Right ventricle myocardium superior (tissue), 1 donor: ENCODE measurements around the gene LRRC28. TPM values are rescaled to one million over a fixed set of nuclear protein-coding genes. Genes with fewer than 3 reads are reported as not detected.

Experiments used
- ATAC-seq: fragments of 200-7000 bp; cut with Tn5 transposase; one replicate; pipeline ENCODE4 v1.9.1; 2020; ENCODE audit warnings: mild to moderate bottlenecking; ENCODE audit not compliant: poor library complexity
- DNase-seq: peaks from one replicate; pipeline ENCODE4 v3.0.0-alpha.2; 2020
- intact Hi-C: fragments of 100-400 bp; cut with DNase I; formaldehyde crosslinking; loops from one replicate; pipeline ENCODE4 v1.11.2; 2022
- total RNA-seq: library from RNA; stranded (reverse); fragmentation: NEBNext Ultra II Directional; extraction: Animal tissue kit (Norgen Biotek cat#: 25700); gene quantifications from one replicate; pipeline ENCODE4 v1.2.1, GENCODE V29; 2021
- donor health status: DM: no; HTN: yes; CAD: no; lungs with severe emphysema.

The LRRC28 gene
- total RNA-seq, 1 donor from 2014 or later: 21.7 TPM

DNA sequence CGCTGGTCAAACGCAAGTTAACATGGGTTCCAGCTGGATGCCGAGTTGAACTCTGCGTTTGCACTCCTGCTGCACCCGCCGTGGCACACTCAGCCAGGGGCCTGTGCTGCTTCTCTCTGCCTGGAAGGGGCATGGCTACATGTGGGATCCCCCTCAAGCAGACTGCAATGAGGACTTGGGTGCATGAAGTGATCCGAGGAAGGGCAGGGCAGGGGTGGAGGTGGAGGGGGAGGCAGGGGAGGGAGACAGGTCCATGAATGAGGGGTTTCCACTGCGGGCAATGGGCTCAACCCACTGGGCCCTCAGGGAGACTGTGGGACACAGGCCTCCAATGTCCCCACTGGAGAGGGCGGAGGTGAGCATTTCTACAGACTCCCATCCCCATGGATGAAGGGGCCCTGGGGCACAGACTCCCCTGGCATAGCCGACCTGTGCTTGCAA lies 172.9 kb downstream of the LRRC28 start:
- no peak for ATAC-seq
- no peak for DNase-seq
- intact Hi-C loops: loop anchor here (10.0 kb wide), 1 partner anchor 281 kb away; no protein-coding TSS in a partner anchor

DNA sequence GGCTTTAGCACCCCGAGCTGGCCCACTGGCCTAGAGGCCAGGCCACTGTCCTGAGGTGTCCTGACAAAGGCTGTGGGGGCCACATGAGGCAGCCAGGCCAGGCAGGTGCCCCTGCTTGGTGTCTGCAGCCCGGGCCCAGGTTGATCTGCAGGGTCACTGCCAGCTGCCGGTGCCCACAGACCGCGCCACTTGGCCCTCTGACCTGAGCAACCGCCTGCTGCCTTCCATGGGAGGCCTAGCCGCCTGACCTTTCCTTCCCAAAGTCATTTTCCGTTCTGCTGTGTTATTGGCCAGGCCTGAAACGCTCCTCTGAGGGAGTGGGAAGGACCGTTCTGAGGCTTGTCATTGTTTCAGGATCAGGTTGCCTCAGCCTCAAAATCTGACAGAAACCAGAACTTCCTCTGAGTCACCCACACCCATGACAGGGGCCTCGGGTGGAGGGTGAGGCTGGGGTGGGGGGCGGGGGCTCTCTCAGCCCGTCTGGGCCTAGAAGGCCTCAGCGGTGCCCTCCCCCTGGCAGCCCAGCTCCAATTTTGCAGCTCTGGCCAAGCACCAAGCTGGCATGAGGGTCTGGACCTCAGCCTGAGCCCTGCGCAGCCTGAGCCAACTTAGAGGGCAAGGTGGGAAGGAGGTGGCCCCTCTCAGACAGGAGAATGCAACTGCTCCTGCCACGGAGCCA lies 173.8 kb downstream of the LRRC28 start:
- DNase-seq (peak; percentile 75), ATAC-seq (peak; percentile 85)
- intact Hi-C loops: loop anchor here (10.0 kb wide), 1 partner anchor 280 kb away; no protein-coding TSS in a partner anchor

DNA sequence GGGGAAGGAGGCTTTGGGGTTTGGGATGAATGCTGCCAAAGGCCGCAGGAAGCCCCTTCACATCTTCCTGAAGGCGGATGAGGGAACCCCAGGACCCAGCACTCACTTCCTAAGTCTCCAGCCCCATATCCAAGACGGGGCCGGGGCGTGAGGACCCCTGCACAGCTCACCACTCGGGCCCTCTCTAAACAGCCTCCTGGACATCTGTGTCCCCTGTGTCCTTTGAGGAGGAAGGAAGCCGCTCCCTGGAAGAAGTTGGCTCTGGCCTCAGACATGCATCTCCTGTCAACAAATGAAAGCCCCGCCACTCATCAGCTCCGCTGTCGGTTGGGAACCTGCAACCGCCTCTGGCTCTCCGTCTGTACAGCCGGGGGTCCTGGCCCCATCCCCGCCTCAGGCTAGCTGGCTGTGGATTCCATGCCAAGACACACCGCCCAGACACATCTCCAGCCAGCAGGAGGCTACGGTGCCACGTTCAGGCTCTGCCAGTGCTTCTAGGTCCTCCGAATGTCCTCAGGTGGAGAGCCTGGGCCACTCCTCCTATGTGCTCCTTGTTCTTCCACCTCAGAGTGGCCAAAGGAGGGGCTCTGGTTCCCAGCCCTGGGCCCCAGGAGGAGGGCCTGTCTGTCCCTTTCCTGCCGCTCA lies 174.5 kb downstream of the LRRC28 start:
- intact Hi-C loops: loop anchor here (10.0 kb wide), 1 partner anchor 279 kb away; no protein-coding TSS in a partner anchor
- peak; percentile 62 for DNase-seq

DNA sequence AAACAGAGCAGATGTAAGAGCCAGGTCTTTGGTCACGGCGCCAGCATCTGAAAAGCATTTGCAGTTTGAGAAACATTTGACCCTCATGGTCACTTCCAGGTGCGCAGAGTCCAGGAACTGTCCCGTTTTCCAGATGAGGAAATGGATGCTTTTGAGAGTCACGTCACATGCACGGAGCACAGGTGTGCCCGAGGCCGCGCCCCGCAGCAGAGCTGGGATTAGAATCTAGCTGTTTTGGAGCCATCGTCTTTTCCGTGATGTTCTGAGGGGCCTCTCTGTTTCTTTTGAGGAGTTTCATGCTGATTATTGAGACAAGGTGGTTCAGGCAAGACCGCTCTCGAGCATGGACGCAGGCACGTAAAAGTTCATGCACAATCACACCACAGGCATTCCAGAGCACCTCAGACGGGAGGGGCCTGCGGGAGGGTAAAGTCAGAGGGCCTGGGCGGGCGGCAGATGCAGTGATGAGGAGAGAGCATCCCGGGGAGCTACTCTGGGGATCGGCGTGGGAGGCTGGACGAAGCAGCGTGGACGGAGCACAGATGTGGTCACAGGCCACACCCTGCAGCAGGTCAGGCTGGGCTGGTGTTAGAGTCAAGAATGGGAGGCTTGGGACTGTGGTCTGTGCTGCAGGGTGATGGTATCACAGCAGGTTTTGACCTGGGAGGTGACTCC lies 175.3 kb downstream of the LRRC28 start:
- peak; percentile 31 for DNase-seq
- intact Hi-C loops: loop anchor here (10.0 kb wide), 1 partner anchor 278 kb away; no protein-coding TSS in a partner anchor
- ATAC-seq: no peak

More for the DNA sequence above, 174.5 kb downstream of the LRRC28 start:
- ATAC-seq: peak; percentile 57

DNA sequence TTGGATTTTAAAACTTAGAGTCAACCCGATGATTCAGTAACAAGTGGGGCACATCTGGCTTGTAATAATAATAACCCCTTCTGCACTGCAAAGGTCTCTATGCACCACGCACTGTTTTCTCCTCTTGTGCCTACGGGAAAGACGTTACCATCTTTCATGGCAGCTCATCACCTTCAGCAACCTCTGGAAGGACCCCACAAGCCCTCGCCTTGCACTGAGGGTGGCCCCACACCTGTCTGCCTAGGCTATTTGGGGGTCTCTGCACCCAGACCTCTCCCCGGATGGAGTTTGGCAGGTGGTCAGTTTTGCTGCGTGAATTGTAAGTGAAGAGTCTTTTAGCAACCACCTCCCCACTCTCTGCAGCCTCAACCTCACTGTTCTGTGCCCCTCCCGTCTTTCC lies 175.9 kb downstream of the LRRC28 start:
- intact Hi-C loops: loop anchor here (10.0 kb wide), 1 partner anchor 278 kb away; no protein-coding TSS in a partner anchor
- DNase-seq: peak; percentile 20

DNA sequence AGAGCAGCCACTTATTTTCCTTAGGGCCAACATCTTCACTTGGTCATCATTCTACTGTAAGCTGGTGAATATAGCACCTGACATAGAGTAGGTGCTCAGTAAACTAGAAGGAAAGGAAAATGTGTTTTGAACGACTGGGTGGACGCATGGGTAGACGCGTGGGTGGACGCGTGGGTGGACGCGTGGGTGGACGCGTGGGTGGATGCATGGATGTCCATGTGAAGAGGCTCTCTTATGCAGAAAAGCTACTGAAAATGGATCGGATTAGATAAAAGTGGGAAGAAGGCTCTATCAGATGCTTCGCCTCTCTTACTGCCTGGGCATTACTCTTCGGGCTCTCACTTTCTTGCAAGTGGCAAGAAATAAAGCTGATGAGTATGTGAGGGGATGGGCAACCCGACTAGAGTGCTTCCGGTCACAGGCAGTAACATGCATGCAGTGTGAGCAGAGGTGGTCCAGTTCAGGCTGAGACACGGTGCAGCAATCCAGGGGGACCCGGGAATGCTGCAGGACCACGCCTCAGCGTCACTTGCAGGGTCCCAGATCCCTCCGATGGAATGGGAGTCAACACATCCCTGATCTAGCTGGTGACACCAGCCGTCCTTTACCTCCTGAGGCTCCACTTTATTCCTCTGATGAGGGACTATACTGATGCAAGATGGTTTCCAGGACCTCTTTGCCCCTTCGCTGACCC lies 176.5 kb downstream of the LRRC28 start:
- ATAC-seq (no peak), DNase-seq (peak; percentile 14)
- intact Hi-C loops: loop anchor here (10.0 kb wide), 1 partner anchor 277 kb away; no protein-coding TSS in a partner anchor

More for the DNA sequence above, 175.9 kb downstream of the LRRC28 start:
- no peak for ATAC-seq

DNA sequence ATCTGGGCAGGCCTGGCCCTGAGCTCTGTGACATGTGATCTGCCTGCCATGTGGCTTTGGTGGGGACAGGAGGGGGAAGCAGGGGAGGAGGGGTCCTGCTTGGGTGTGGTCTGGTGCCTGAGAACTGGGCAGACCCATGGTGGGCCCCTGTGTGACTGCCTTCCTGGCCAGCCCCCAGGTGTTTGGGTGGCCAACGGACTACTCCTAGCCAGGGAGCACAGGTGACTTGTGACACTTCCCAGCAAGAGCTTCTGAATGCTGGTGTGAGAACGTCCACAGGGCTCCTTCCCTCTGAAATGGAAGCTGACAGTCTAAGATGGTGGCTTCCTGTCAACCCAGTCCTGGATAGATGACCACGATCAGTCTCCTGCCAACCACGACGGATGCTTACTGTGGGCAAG lies 178.4 kb downstream of the LRRC28 start:
- intact Hi-C loops: loop anchor here (10.0 kb wide), 1 partner anchor 275 kb away; no protein-coding TSS in a partner anchor
- DNase-seq: no peak
- no peak for ATAC-seq

DNA sequence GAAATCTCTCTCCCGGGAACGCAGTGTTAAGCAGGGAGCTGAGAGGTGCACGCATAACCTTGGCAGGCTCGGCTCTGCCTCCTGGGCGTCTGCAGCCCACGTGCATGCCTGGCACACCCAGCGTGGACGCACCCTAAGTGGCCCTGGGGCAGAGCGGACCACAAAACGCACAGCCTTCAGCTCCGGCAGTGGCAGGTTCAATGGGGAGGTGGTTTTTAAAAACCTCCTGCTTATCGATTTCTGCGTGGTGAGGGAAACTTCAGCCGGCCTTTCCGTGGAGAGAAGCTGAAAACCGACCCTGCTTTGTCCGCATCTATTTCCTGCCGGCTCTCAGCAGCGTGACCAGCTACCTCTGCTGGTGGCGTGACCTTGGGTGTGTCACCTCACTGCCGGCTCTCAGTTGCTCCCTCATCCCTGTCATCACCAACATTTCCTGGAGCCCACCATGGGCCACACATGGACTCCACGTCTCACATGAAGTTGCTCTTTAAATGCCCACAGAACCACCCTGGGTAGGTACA lies 179.7 kb downstream of the LRRC28 start:
- intact Hi-C loops: no loop called here
- ATAC-seq (peak; percentile 62), DNase-seq (peak; percentile 61)

DNA sequence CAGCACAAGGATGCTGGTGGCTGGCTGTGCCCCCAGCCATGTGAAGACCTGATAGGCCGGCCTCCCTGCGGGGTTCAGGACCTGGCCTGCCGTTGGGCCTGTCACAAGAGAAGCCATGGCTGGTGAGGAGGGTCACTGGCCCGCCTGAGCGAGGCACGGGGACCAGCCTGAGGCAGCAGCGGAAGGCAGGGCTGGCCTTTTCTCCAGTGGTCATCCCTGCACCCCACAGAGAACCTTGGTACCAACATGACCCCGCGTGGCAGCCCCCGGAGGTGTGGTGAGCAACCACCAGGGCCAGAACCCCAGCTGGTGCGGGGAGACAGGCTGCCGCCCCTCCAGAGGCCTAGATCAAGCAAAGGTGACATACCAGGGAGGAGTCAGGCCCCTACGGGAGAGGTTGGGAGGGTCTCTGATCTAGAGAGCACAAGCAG lies 180.4 kb downstream of the LRRC28 start:
- intact Hi-C loops: no loop called here
- DNase-seq: peak; percentile 32
- no peak for ATAC-seq

DNA sequence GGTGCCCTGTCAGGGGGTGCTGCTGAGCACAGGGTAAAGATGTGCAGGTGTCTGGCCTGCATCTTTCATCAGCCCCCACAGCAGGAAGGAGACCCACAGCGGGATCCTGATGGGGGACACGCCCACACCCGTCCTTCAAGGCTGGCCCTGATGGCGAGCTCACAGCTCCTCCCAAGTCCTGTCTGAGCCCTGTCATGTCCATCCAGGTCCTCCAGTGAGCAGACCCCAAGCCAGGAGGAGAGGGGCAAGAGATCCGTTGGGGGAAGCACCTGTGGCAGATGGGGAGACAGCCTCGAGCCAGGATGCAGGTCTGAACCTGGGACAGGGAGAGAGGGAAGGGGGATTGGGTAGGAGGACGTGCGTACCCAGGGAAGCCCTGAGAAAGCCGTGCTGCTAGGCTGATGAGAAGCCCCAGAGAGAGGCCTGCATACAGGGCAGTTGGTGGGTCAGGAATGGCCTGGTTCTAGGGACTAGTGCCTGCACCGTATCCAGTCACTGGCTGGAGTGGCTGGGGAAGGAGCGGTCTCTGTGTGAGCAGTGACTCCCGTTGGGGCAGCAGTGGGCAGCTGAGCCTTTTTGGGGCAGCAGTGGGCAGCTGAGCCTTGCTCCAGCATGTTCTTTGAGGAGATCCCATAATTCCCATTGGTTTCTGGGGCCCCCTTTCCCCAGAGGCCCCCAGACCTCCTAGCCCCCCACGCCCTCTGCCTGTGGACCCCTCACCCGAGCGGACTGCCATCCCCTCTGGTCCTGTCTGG lies 181.2 kb downstream of the LRRC28 start:
- intact Hi-C loops: no loop called here
- DNase-seq (peak; percentile 38), ATAC-seq (no peak)

DNA sequence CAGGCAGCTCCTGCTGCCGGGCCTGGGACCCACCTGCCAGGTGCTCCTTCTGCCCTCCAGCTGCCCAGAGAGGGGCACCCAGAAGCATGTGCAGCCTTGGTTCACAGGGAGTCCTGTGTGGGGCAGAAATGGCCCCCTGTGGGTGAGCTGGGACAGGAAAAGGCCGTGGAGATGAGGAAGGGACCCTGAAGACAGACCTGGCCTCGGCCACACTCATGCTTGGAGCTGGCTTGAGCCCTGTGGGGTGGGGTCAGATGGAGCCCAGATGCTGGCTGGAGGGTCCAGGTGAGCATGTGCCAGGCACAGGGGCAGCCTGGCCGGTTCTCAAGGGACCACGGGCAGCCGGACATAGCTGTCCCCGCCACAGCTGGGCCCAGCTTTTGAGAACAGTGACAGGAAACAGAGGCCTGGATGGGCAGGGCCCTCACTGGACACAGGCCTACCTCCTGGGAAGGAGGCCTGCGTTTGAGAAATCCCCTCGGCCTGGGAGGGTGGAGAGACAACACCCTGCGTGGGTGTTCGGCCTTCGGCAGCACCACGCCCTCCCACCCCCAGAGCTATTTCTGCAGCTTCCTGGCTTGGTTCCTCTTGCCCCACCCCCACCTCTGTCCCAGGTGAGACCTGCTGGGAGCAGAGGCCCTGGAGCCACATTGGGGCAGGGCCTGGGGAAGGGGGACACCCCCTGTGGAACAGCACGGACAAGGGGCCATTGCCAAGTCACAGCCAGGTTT lies 181.9 kb downstream of the LRRC28 start:
- DNase-seq (peak; percentile 47), ATAC-seq (peak; percentile 2)
- intact Hi-C loops: no loop called here

DNA sequence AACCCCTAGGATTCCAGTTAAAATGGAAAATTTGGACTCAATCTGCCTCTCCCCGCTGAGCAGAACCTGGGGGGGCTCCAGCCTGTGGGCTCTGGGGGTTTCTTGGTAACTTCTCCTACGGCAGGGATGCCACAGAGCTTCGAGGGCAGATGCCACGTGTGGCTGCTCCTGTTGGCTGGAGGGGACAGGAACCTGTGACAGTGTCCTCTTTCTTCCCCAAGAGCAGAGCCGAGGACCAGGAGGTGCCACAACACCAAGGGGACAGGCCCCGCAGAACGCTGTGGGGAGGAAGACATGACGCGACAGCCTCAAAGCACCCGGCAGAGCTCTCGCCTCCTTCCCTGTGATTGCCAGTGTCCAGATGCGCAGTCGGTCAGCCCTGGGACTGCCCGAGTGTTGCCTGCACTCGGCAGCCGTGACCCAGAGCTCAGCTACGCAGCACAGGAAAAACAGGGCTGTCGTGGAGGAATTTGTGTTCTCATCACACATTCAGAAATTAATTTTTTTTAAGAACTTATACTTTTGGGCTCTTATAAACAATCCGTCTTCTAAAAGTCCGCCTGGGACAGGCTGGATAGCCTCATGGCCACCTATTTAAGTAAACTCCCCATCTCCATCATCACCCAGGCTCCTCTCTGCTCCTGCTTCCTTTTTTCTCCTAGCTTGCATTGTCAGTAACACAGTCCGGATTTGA lies 182.6 kb downstream of the LRRC28 start:
- intact Hi-C loops: no loop called here

DNA sequence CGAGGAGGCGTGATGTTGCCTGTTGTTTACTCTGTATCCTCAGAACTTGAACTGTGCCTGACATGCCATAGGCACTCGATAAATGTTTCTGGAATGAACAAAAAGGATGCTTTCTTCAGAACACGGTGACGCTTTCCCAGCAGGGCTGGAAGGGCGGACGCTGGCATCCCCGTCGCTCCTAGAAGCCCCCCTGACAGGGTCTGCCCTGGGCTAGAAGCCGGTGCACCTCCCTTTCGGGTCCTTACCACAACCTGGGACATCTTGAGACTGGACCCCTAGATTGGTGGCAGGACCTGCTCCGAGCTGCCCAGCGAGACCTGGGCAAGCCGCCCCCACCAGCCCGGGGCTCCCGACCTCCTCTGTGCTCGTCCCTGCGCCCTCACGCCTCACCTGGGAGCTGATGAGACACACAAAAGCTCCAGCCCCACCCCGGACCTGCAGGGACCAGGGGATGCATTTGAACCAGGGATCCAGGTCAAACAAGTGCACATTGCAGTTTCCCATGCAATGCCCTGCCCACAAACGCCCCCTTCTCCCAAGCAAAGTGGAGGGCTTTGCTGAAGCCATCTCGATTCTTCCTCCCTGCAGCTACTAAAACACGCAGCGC lies 183.3 kb downstream of the LRRC28 start:
- ATAC-seq (no peak), DNase-seq (no peak)
- intact Hi-C loops: no loop called here

More for the DNA sequence above, 182.6 kb downstream of the LRRC28 start:
- DNase-seq (peak; percentile 30), ATAC-seq (no peak)

DNA sequence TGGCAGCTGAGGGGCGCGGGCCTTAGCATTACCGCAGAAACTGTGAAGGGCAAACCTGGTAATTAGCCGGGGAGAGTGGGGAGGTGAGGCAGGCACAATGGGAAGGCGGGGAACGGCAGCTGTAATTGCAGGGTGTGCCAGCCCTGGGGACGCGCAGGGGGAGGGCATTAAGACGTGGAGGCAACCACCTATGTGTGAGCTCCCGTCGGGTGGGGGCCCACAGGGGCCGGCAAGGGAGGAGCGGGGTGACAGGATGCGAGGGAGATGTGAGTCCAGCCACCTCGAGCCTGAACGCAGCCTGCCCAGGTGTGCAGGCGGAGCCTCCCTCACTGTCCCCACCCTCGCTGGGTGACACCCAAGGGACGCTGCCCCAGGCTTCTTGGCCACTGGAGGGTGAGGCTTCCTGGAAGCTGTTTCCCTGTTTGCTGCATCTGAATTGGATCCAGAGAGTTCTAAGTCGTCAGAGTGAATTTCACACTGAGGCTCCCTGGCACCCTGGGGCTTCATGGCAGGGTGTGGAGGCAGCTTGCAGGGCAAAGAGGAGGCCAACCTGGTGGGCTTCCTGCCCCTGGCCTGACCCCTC lies 183.9 kb downstream of the LRRC28 start:
- intact Hi-C loops: no loop called here
- DNase-seq (peak; percentile 40), ATAC-seq (no peak)

DNA sequence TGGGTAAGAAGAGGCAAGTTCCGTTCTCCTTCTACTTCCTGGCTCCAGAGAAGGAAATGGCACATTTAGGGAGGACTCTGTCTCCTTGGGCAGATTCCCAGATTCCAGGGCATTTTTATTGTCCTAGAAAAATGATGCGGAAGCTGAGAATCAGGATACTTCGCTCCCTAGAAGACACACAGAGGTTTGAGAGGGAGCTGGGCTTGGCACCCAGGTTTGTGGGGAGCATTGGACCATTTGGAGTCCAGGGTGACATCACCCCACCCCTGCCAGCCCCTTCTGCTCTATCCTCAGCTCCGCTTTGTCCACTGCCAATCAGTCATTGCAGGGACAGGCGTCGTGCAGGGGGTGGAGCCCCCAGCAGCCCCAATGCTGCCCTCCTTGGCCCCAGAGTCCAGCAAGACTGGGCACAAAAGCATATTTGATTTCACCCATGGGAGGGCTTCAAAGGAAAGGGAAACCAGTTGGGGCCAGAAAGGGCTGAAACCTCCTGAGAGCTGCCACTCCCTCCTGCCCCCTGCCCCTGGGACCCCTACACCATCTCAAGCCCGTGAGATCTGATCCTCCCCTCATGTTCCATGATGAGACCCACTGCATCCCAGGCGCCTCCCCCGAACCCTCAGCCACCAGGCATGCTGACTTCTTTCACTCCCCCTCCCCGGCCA lies 184.7 kb downstream of the LRRC28 start:
- DNase-seq (no peak), ATAC-seq (no peak)
- intact Hi-C loops: no loop called here
